ENCODE results near the gene ANXA10.
A peak's percentile ranks its signal among the peaks of the same experiment; 100 is the strongest.
"Not testable (repeated sequence)": the region's sequence is repeated elsewhere in the genome, so short reads cannot be mapped to it uniquely, and the experiment has no call there.

The ANXA10 gene

DNA sequence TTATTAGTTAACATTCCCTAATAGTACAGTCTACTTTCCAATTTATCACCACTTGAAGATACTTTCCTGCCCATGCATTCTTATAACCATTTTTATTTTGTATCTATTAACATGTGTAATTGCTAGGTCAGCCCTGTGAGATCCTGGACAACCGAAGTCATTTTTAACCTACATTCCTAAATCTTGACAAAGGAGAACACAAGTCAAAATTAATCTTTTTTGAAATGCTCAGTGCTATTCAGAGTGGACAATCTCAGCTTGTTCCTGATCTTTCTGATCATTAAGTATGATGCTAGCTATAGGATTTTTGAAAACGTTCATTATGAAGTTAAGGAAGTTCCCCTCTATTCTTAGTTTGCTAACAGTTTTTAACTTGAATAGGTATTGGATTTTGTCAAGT lies 37.5 kb downstream of the ANXA10 start:
- no peak for DNase-seq
- H3K27ac Mint-ChIP-seq = no peak overlapping the region
- H3K4me3 Mint-ChIP-seq = no peak overlapping the region
- no peaks in the 10 kb centered on the region for H3K9me3 Mint-ChIP-seq
- no peaks in the 10 kb centered on the region for H3K4me1 Mint-ChIP-seq (ENCODE audit: low read depth)
- H3K36me3 Mint-ChIP-seq (ENCODE audit: low read depth) = no peaks in the 10 kb centered on the region
- peaks cover 2% of the 10 kb centered on the region for H3K27me3 Mint-ChIP-seq

DNA sequence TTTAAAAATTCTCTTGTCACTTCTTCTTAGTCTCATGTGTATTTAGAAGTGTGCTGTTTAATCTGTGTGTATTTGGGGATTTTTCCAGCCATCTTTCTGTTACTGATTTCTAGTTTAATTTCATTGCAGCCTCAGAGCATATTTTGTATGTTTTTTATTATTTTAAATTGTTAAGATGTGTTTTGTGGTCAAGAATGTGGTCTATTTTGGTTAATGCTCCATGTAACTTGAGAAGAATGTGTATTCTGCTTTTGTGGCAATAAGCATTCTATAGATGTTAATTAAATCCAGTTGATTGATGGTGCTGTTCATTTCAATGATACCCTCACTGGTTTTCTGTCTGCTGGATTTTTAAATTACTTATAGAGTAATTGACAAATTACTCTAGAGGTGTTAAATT lies 38.9 kb downstream of the ANXA10 start:
- Mint-ChIP-seq H3K4me3 (no peak overlapping the region), H3K4me1 (ENCODE audit: low read depth) (no peaks in the 10 kb centered on the region)

DNA sequence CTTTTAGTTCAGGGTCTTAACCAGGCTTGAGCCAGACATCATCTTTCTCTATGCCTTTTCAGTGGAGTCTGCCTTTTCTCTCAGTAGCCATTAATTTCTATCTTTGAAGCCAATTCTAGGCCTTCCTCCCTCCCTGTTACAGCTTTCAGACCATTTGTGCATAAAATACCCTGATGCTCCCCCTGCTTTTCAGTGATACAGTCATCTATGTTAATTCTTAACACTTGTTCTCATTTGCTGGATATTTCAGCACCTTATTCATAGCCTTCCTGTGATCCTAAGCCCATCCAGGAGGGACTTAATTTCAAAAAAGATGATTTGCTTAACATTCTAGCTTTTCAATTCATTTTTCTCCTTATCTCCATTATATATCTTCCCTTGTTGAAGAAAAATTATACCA lies 42.3 kb downstream of the ANXA10 start:
- Mint-ChIP-seq H3K4me3 (no peak overlapping the region), H3K4me1 (ENCODE audit: low read depth) (peaks cover 1% of the 10 kb centered on the region), H3K27me3 (peaks cover 2% of the 10 kb centered on the region), H3K36me3 (ENCODE audit: low read depth) (no peaks in the 10 kb centered on the region), H3K27ac (no peak overlapping the region), H3K9me3 (no peaks in the 10 kb centered on the region)
- no peak for DNase-seq

More for the DNA sequence above, 38.9 kb downstream of the ANXA10 start:
- Mint-ChIP-seq H3K36me3 (ENCODE audit: low read depth) (no peaks in the 10 kb centered on the region), H3K27me3 (peaks cover 2% of the 10 kb centered on the region), H3K27ac (no peak overlapping the region), H3K9me3 (no peaks in the 10 kb centered on the region)
- DNase-seq = no peak

DNA sequence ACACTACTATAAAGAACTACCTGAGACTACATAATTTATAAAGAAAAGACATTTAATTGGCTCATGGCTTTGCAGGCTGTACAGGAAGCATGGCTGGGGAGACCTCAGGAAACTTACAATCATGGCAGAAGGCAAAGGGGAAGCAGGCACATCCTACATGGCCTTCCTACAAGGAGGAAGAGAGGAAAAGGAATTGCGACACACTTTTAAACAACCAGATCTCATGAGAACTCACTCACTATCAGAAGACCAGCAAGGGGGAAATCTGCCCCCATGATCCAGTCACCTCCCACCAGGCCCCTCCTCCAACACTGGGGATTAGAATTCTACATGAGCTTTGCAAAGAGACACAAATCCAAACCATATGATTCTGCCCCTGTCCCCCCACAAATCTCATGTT lies 43.5 kb downstream of the ANXA10 start:
- H3K4me3 Mint-ChIP-seq; DNase-seq; H3K36me3 Mint-ChIP-seq (ENCODE audit: low read depth): not testable (repeated sequence)

DNA sequence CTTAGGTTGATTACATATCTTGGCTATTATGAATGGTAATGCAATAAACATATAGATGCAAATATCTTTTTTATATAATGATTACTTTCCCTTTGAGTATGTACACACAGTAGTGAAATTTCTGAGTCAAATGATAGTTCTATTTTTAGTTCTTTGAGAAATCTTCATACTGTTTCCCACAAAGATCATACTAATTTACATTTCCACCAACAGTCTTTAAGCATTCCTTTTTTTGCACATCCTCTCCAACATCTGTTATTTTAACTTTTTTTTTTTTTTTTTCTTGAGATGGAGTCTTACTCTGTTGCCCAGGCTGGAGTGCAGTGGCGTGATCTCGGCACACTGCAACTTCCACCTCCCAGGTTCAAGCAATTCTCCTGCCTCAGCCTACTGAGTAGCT lies 45.4 kb downstream of the ANXA10 start:
- peaks cover 11% of the 10 kb centered on the region for H3K27me3 Mint-ChIP-seq
- not testable (repeated sequence) for H3K36me3 Mint-ChIP-seq (ENCODE audit: low read depth); H3K27ac Mint-ChIP-seq; DNase-seq; H3K4me1 Mint-ChIP-seq (ENCODE audit: low read depth); H3K4me3 Mint-ChIP-seq; H3K9me3 Mint-ChIP-seq

More for the DNA sequence above, 43.5 kb downstream of the ANXA10 start:
- H3K9me3 Mint-ChIP-seq; H3K27ac Mint-ChIP-seq; H3K4me1 Mint-ChIP-seq (ENCODE audit: low read depth); H3K27me3 Mint-ChIP-seq: not testable (repeated sequence)

DNA sequence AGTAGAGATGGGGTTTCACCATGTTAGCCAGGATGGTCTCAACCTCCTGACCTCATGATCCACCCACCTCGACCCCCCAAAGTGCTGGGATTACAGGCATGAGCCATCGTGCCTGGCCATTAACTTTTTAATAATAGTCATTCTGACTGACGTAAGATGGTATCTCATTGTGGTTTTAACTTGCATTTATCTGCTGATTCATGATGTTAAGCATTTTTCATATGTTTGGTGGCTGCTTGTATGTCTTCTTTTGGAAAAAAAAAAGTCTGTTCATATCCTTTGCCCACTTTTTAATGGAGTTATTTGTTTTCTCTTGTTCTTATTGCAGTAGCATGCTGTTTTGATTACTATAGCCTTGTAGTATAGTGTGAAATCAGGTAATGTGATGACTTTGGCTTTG lies 45.8 kb downstream of the ANXA10 start:
- H3K27me3 Mint-ChIP-seq = peaks cover 11% of the 10 kb centered on the region
- no peaks in the 10 kb centered on the region for H3K9me3 Mint-ChIP-seq
- no peak overlapping the region for H3K27ac Mint-ChIP-seq
- DNase-seq = no peak
- H3K4me3 Mint-ChIP-seq = no peak overlapping the region
- no peaks in the 10 kb centered on the region for H3K36me3 Mint-ChIP-seq (ENCODE audit: low read depth)
- peaks cover 1% of the 10 kb centered on the region for H3K4me1 Mint-ChIP-seq (ENCODE audit: low read depth)

DNA sequence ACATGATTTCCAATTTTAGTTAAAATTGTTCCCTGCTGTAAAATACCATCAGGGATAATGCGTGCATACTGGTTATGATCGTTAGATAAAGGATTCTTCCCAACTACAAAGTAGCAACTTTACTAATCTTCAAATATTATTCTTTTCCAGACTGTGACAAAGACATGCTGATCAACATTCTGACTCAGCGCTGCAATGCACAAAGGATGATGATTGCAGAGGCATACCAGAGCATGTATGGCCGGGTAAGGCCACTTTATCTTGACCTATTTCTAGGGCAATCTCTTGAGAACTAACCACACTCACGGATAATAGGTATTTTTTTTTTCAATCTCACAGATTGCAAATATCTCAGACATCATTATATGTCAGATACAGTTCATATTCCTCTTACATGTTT lies 47.0 kb downstream of the ANXA10 start:
- Mint-ChIP-seq H3K27me3 (peaks cover 14% of the 10 kb centered on the region), H3K4me1 (ENCODE audit: low read depth) (peaks cover 1% of the 10 kb centered on the region), H3K36me3 (ENCODE audit: low read depth) (no peaks in the 10 kb centered on the region), H3K9me3 (no peaks in the 10 kb centered on the region), H3K27ac (no peak overlapping the region), H3K4me3 (no peak overlapping the region)
- DNase-seq = no peak

DNA sequence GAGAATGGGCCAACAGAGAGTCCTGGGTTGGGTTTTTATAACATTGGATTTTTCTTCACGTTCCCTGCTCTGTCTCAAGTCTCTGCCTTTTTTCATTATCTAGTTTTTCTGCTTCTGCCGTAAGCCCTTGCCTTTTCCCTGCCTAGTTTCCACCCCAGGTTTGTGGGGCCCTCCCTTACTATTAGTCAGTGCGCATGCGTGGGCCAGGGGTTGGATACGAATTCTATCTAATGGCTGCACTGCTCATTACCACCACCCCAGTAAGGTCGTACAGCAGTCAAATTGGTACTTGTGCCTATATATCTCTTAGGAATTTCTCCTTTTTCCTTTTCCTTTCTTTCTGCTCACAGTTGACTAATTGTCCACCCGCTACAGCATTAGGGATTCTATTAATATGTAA lies 49.4 kb downstream of the ANXA10 start:
- Mint-ChIP-seq H3K4me3 (no peak overlapping the region), H3K27ac (no peak overlapping the region), H3K4me1 (ENCODE audit: low read depth) (peaks cover 1% of the 10 kb centered on the region), H3K36me3 (ENCODE audit: low read depth) (no peaks in the 10 kb centered on the region), H3K27me3 (peaks cover 12% of the 10 kb centered on the region), H3K9me3 (no peaks in the 10 kb centered on the region)
- DNase-seq = no peak

DNA sequence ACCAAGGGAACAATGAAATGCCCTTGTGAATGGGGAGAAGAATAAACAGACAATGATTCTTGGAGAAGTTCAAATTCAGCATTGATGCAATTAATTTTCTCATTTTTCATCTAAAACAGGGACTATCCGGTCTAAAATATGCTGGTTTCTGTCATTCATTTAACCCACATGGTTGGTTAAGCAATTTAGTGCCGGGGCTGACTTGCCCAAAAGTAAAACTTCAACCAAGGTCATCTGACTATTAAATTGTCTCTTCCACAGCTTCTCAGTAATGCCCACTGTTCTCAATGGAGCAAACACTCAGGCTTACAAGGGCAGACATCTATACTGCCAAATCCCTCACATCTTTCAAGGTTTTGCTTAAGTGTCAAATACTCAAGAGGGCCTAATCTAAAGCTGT lies 51.3 kb downstream of the ANXA10 start:
- no peak for DNase-seq
- H3K27me3 Mint-ChIP-seq = peaks cover 12% of the 10 kb centered on the region

DNA sequence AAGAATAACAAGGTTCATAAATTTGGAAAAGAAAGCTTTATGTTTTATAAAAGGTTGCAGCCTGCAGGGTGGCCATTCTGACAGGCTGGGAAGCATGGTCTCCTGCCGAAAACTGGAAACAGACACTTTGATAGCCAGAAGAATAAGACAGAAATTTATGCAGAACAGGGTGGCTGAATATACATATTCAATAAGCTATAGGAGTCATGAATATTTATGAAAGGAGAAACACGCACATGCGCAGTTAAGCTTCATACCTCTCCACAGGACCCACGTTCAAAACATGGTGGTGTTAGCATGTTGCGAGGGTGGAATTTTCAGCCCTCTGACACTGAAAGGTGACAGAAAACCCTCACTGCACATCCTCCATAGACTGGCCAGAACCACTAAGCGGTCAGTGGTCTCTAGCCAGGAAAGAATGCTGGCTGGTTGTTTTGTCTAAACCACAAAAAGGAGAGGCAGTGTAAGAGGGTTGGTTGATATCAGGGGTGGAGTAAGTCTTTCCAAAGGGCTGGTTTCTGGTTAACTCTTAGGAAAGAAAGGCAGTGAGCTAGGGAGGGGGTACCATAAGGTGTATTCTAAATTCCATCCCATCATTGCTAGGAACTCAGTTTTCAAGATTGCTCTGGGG lies 58.2 kb downstream of the ANXA10 start:
- H3K36me3 Mint-ChIP-seq (ENCODE audit: low read depth) = no peaks in the 10 kb centered on the region
- no peak overlapping the region for H3K27ac Mint-ChIP-seq
- DNase-seq = no peak
- peaks cover 5% of the 10 kb centered on the region for H3K4me1 Mint-ChIP-seq (ENCODE audit: low read depth)
- no peaks in the 10 kb centered on the region for H3K9me3 Mint-ChIP-seq
- H3K27me3 Mint-ChIP-seq = peaks cover 2% of the 10 kb centered on the region
- no peak overlapping the region for H3K4me3 Mint-ChIP-seq

More for the DNA sequence above, 51.3 kb downstream of the ANXA10 start:
- H3K4me1 Mint-ChIP-seq (ENCODE audit: low read depth) = no peaks in the 10 kb centered on the region
- no peaks in the 10 kb centered on the region for H3K9me3 Mint-ChIP-seq
- H3K4me3 Mint-ChIP-seq = no peak overlapping the region
- H3K36me3 Mint-ChIP-seq (ENCODE audit: low read depth) = no peaks in the 10 kb centered on the region
- no peak overlapping the region for H3K27ac Mint-ChIP-seq

DNA sequence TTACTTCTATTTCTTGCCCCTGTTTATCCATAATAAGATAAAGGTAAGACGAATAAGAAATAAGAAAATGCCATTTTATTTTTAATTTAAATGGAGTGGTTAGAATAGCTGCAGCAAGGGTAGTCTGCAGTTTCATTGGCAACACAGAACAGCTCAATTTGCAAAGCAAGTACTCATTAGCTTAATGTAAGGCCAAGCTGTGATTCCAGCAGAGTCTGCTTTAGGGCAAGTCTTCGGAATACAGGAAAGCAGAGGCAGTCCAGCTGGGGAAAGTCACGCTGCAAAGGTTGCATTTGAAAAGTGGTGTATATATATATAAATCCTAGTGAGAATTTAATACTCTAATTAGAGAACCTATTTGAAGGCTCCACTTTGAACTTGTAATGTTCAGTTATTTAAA lies 59.0 kb downstream of the ANXA10 start:
- H3K27ac Mint-ChIP-seq = no peak overlapping the region
- no peak for DNase-seq
- H3K4me1 Mint-ChIP-seq (ENCODE audit: low read depth) = peaks cover 5% of the 10 kb centered on the region
- H3K4me3 Mint-ChIP-seq = no peak overlapping the region
- H3K36me3 Mint-ChIP-seq (ENCODE audit: low read depth) = no peaks in the 10 kb centered on the region
- no peaks in the 10 kb centered on the region for H3K9me3 Mint-ChIP-seq
- peaks cover 2% of the 10 kb centered on the region for H3K27me3 Mint-ChIP-seq

DNA sequence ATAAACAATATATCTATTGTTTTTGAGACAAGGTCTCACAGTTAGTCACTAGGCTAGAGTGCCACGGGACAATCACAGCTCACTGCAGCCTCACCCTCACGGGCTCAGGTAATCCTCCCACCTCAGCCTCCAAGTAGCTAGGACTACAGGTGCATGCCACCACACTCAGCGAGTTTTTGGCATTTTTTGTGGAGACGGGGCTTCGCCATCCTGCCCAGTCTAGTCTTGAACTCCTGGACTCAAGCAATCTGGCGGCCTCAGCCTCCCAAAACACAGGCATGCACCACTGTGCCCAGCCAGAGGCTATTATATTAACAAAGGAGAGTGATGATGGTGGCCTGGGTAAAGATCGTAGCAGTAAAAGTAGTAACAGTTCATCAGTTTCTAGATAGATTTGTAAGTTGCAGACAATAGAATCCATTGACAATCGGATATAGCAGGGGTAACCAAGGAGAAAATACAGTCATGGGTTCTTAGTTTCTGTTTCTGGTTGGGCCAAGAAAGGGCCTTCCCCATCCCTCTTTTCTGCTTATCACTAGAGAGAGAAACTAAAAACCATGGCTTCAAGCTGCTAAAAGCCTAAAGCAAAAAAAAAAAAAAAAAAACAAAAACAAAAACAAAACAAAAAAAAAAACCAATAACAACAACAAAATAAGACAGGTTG lies 60.6 kb downstream of the ANXA10 start:
- no peak overlapping the region for H3K4me3 Mint-ChIP-seq
- no peaks in the 10 kb centered on the region for H3K36me3 Mint-ChIP-seq (ENCODE audit: low read depth)
- H3K27me3 Mint-ChIP-seq = peaks cover 2% of the 10 kb centered on the region
- no peak for DNase-seq
- peaks cover 5% of the 10 kb centered on the region for H3K4me1 Mint-ChIP-seq (ENCODE audit: low read depth)
- no peaks in the 10 kb centered on the region for H3K9me3 Mint-ChIP-seq
- H3K27ac Mint-ChIP-seq = no peak overlapping the region

DNA sequence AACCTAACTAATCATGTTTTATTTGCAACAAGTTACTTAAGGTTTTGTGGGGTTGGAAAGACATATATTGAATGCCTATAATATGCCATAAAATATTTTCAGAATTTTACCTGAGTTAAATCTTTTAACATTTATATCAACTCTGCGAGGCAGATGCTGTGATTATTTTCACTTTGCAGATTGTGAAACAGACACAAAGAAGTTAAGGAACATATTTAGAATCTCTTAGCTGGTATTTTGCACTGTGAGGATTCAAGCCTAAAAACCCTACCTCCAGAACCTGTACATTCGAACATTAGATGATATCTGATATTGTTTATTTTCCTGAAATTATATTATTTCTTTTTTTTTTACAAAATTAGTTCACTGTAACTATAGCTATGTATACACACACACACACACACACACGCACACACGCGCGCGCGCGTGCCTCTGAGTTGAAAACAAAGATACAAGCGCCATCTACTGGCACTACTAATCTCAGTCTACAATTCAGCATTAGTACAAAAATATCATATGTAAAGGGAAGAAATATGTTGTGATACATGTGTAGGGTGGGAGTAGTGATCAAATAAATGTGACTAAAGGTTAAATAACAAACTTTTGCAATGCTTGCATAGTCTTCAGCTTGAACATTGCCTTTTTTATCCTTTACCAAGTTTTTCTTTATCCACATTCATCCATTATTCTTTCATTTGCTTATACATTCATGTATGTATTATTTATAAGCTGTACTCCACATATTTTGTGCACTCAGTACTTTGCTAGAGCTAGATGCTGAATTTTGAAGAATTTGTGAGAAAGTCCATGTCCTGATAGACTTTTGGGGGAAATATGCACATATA lies 61.5 kb downstream of the ANXA10 start:
- Mint-ChIP-seq H3K4me3 (peak overlapping the region; percentile 35), H3K9me3 (no peaks in the 10 kb centered on the region), H3K27ac (no peak overlapping the region), H3K4me1 (ENCODE audit: low read depth) (peaks cover 5% of the 10 kb centered on the region), H3K36me3 (ENCODE audit: low read depth) (no peaks in the 10 kb centered on the region), H3K27me3 (peaks cover 2% of the 10 kb centered on the region)
- peak; percentile 55 for DNase-seq

DNA sequence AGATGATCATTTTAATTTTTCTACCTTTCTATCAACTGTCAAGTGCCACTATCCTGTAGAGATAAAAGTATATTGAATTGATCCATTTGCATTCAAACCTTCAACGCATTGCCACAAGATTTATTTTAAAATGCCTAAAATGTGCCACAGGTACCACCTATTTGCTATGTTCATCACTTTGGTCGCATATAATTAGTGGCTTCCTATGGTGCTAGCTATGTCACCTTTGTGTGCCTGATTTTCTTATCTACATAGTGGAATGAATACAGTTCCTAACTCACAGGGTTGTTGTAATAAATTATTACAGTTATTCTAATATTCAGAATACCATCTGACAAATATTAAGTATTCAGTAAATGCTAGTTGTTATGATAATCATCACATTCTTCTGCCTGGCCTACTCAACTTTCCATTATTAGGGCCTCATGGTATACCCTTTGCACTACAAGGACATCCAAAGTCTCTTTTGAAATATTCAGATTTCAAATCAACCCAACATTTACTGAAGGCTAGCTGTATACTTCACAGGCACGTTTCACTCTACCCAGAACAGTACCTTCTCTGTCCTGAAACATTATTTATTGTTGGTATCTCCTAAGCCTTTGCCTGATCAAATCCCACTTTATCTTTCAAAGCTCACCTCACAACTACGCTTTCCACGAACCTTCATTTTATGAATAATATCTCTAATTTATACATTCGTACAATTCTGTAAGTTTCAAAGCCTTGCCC lies 62.4 kb downstream of the ANXA10 start:
- H3K9me3 Mint-ChIP-seq = peaks cover 4% of the 10 kb centered on the region
- H3K4me1 Mint-ChIP-seq (ENCODE audit: low read depth) = peaks cover 5% of the 10 kb centered on the region
- H3K4me3 Mint-ChIP-seq = no peak overlapping the region
- no peaks in the 10 kb centered on the region for H3K36me3 Mint-ChIP-seq (ENCODE audit: low read depth)
- H3K27me3 Mint-ChIP-seq = peaks cover 2% of the 10 kb centered on the region
- no peak for DNase-seq
- no peak overlapping the region for H3K27ac Mint-ChIP-seq

Data from activated T-cell treated with anti-CD3 and anti-CD28 coated beads, Interleukin-2, amount 50 U/mL, for 24 hours (primary cell).